H1 (cell line): ENCODE results near the gene NR2F2. TPM values are rescaled to one million over a fixed set of nuclear protein-coding genes. Genes with fewer than 3 reads are reported as not detected.

Experiments used
- CTCF ChIA-PET: fragments of 300-600 bp; sonication (Branson Sonifier 250); formaldehyde crosslinking; loops from one replicate; lab custom pipeline; 2021; ENCODE audit not compliant: partially characterized antibody; lab: Charles Lee
- POLR2A ChIA-PET: fragments of 300-600 bp; sonication (Branson Sonifier 250); formaldehyde crosslinking; loops from one replicate; lab custom pipeline; 2021; ENCODE audit warnings: inconsistent platforms; ENCODE audit not compliant: partially characterized antibody; lab: Charles Lee
- DNase-seq, 2 experiments: peaks; one replicate each; pipeline versions ENCODE4 v3.0.0 to v3.0.0-alpha.2; 2010 to 2022; ENCODE audit warnings: low spot score in 2 of 2, low read depth in 1 of 2, mixed read lengths in 1 of 2
- FAIRE-seq: peaks from 2 replicates; lab custom pipeline; 2011; peaks lifted over from hg19 to GRCh38; lab: Jason Lieb, UNC
- H2AFZ ChIP-seq: 2 replicates; pipeline ENCODE4 v1.8.1; 2012; ENCODE audit warnings: low read length, inconsistent platforms
- H2AK5ac ChIP-seq: 2 replicates; pipeline ENCODE4 v1.6.1; 2013; ENCODE audit warnings: low read depth, low read length
- H2BK120ac ChIP-seq: replicated peaks from 2 replicates; pipeline ENCODE3; 2013; ENCODE audit warnings: low read depth, low read length, inconsistent platforms
- H2BK12ac ChIP-seq: 2 replicates; pipeline ENCODE4 v1.6.1; 2013; ENCODE audit warnings: low read depth, low read length
- H2BK15ac ChIP-seq: 2 replicates; pipeline ENCODE4 v1.6.1; 2013; ENCODE audit warnings: low read length
- H2BK20ac ChIP-seq: 2 replicates; pipeline ENCODE4 v1.6.1; 2013; ENCODE audit warnings: low read length
- H2BK5ac ChIP-seq: 2 replicates; pipeline ENCODE4 v1.6.1; 2013; ENCODE audit warnings: low read depth, low read length
- H3K14ac ChIP-seq: 2 replicates; pipeline ENCODE4 v1.6.1; 2013; ENCODE audit warnings: inconsistent platforms; ENCODE audit not compliant: insufficient read length
- H3K18ac ChIP-seq: 2 replicates; pipeline ENCODE4 v1.6.1; 2013; ENCODE audit warnings: low read length; ENCODE audit errors: extremely low read depth
- H3K23ac ChIP-seq: 2 replicates; pipeline ENCODE4 v1.6.1; 2013; ENCODE audit warnings: inconsistent platforms; ENCODE audit not compliant: insufficient read length
- H3K23me2 ChIP-seq: 2 replicates; pipeline ENCODE4 v1.6.1; 2013; ENCODE audit warnings: low read depth, low read length
- H3K27ac ChIP-seq: 2 replicates; pipeline ENCODE4 v1.6.1; 2011; ENCODE audit warnings: low read depth, low read length, inconsistent platforms
- H3K27me3 ChIP-seq, 4 experiments: replicated peaks in 1 of 4; 1 replicate in 1 of 4; 2 replicates in 3 of 4; pipeline versions ENCODE4 v1.6.1 to v1.8.1; 2011 to 2013; ENCODE audit warnings: low read length in 3 of 4, mild to moderate bottlenecking in 3 of 4, inconsistent platforms in 2 of 4, mixed read lengths in 2 of 4, moderate library complexity in 1 of 4; ENCODE audit not compliant: control insufficient read depth in 3 of 4, insufficient read depth in 3 of 4; ENCODE audit errors: extremely low read depth in 1 of 4
- H3K36me3 ChIP-seq, 4 experiments: 2 replicates each; pipeline versions ENCODE4 v1.6.1 to v1.8.1; 2011 to 2013; ENCODE audit warnings: mild to moderate bottlenecking in 4 of 4, low read length in 3 of 4, moderate library complexity in 2 of 4, control low read depth in 1 of 4, inconsistent platforms in 1 of 4; ENCODE audit not compliant: insufficient read depth in 4 of 4, control insufficient read depth in 2 of 4
- H3K4ac ChIP-seq: replicated peaks from 2 replicates; pipeline ENCODE3; 2013; ENCODE audit warnings: low read length, low read depth, mixed read lengths, inconsistent platforms; ENCODE audit not compliant: insufficient read length
- H3K4me1 ChIP-seq, 4 experiments: replicated peaks in 1 of 4; 1 replicate in 1 of 4; 2 replicates in 3 of 4; pipeline versions ENCODE4 v1.6.1 to v1.8.1; 2011 to 2013; ENCODE audit warnings: low read length in 3 of 4, inconsistent platforms in 2 of 4, mixed read lengths in 1 of 4; ENCODE audit not compliant: insufficient read depth in 4 of 4, control insufficient read depth in 3 of 4
- H3K4me2 ChIP-seq, 2 experiments: 2 replicates each; pipeline versions ENCODE4 v1.6.1 to v1.8.1; 2011 to 2013; ENCODE audit warnings: low read depth in 2 of 2, low read length in 2 of 2, control low read depth in 1 of 2, inconsistent platforms in 1 of 2, mild to moderate bottlenecking in 1 of 2; ENCODE audit not compliant: insufficient read depth in 1 of 2
- H3K4me3 ChIP-seq, 4 experiments: fragments of 200-600, 300-600 bp in 1 of 4; sonication (generic), shearing (Covaris generic), sonication (Bioruptor Twin) in 1 of 4; 2 replicates each; pipeline versions ENCODE4 v1.5.1 to v1.8.1; 2011 to 2016; ENCODE audit warnings: low read length in 4 of 4, low read depth in 3 of 4, control low read depth in 2 of 4, inconsistent platforms in 2 of 4, mild to moderate bottlenecking in 2 of 4, mixed read lengths in 1 of 4, moderate library complexity in 1 of 4; ENCODE audit not compliant: insufficient read depth in 2 of 4; ENCODE audit errors: extremely low read depth in 1 of 4
- H3K56ac ChIP-seq: replicated peaks from 2 replicates; pipeline ENCODE3; 2013; ENCODE audit warnings: low read depth, mild to moderate bottlenecking, mixed read lengths, low read length, inconsistent platforms; ENCODE audit not compliant: insufficient read length
- H3K79me1 ChIP-seq: 2 replicates; pipeline ENCODE4 v1.6.1; 2013; ENCODE audit warnings: low read depth, low read length, control low read depth
- H3K79me2 ChIP-seq, 2 experiments: 2 replicates each; pipeline versions ENCODE4 v1.6.1 to v1.8.1; 2012 to 2013; ENCODE audit warnings: low read length in 2 of 2, mild to moderate bottlenecking in 2 of 2, inconsistent platforms in 1 of 2; ENCODE audit not compliant: insufficient read depth in 2 of 2, control insufficient read depth in 1 of 2
- H3K9ac ChIP-seq, 4 experiments: replicated peaks in 1 of 4; 1 replicate in 1 of 4; 2 replicates in 3 of 4; pipeline versions ENCODE4 v1.6.1 to v1.8.1; 2011 to 2013; ENCODE audit warnings: low read depth in 3 of 4, low read length in 3 of 4, control low read depth in 2 of 4, mild to moderate bottlenecking in 2 of 4, moderate library complexity in 2 of 4, inconsistent platforms in 1 of 4; ENCODE audit errors: extremely low read depth in 1 of 4
- H3K9me3 ChIP-seq, 2 experiments: 2 replicates each; pipeline versions ENCODE4 v1.6.1 to v1.8.1; 2012 to 2013; ENCODE audit warnings: mild to moderate bottlenecking in 2 of 2, moderate library complexity in 2 of 2, control low read depth in 1 of 2, inconsistent platforms in 1 of 2, low read depth in 1 of 2, low read length in 1 of 2, mixed read lengths in 1 of 2; ENCODE audit not compliant: insufficient read depth in 2 of 2
- H4K20me1 ChIP-seq, 2 experiments: replicated peaks in 1 of 2; 2 replicates each; pipeline versions ENCODE3 to v1.8.1; 2011 to 2013; ENCODE audit warnings: inconsistent platforms in 2 of 2, low read length in 2 of 2, mild to moderate bottlenecking in 1 of 2; ENCODE audit not compliant: insufficient read depth in 2 of 2, control insufficient read depth in 1 of 2
- H4K5ac ChIP-seq: 2 replicates; pipeline ENCODE4 v1.6.1; 2013; ENCODE audit warnings: low read length, low read depth, mixed read lengths, inconsistent platforms; ENCODE audit not compliant: insufficient read length
- H4K8ac ChIP-seq: 2 replicates; pipeline ENCODE4 v1.8.0; 2013; ENCODE audit warnings: mild to moderate bottlenecking, moderate library complexity, low read length, inconsistent platforms; ENCODE audit not compliant: insufficient read depth; ENCODE audit errors: extremely low read depth
- H4K91ac ChIP-seq: replicated peaks from 2 replicates; pipeline ENCODE3; 2013; ENCODE audit warnings: low read length, mixed read lengths, inconsistent platforms; ENCODE audit not compliant: insufficient read length
- BACH1 ChIP-seq: IDR thresholded peaks from 2 replicates; pipeline ENCODE4 v1.6.1; 2012; ENCODE audit warnings: low read length, improper control_type of control experiment
- CTCF ChIP-seq, 3 experiments: IDR thresholded peaks; 1 replicate in 2 of 3; 2 replicates in 1 of 3; pipeline versions ENCODE4 v1.5.1 to v1.6.1; 2011; ENCODE audit warnings: low read length in 3 of 3, mild to moderate bottlenecking in 3 of 3, inconsistent platforms in 2 of 3, low read depth in 1 of 3, moderate library complexity in 1 of 3; ENCODE audit not compliant: insufficient read depth in 1 of 3; ENCODE audit errors: control extremely low read depth in 1 of 3
- EGR1 ChIP-seq: IDR thresholded peaks from 2 replicates; pipeline ENCODE4 v1.6.1; 2011; ENCODE audit warnings: low read depth, low read length, borderline replicate concordance
- EZH2 ChIP-seq: fragments of 200-600 bp; sonication (generic); IDR thresholded peaks from 2 replicates; pipeline ENCODE4 v1.7.1; 2012; ENCODE audit warnings: low read depth, mild to moderate bottlenecking, moderate library complexity, low read length, inconsistent platforms; ENCODE audit not compliant: severe bottlenecking
- FOSL1 ChIP-seq: IDR thresholded peaks from 2 replicates; pipeline ENCODE4 v1.6.1; 2011; ENCODE audit warnings: mild to moderate bottlenecking, low read depth, low read length, moderate library complexity; ENCODE audit not compliant: insufficient read depth
- GABPA ChIP-seq: IDR thresholded peaks from 2 replicates; pipeline ENCODE4 v1.6.1; 2011; ENCODE audit warnings: mild to moderate bottlenecking, low read length, moderate library complexity, borderline replicate concordance; ENCODE audit not compliant: insufficient read depth
- PHF8 ChIP-seq: fragments of 200-600 bp; sonication (generic); conservative IDR thresholded peaks from 2 replicates; pipeline ENCODE4 v1.7.1; 2012; ENCODE audit warnings: low read depth, mild to moderate bottlenecking, inconsistent platforms, low read length, moderate library complexity
- ZNF274 ChIP-seq: IDR thresholded peaks from 2 replicates; pipeline ENCODE4 v1.7.0; 2012; ENCODE audit warnings: low read length, borderline replicate concordance; ENCODE audit errors: extremely low read depth
- WGBS, 2 experiments: shearing (Covaris generic) in 1 of 2; methylation state at CpG; one replicate each; pipeline versions ENCODE4 v1.1.6 to v1.1.7; 2013 to 2015; ENCODE audit warnings: low lambda C conversion rate in 2 of 2, mixed read lengths in 2 of 2, inconsistent platforms in 1 of 2, low coverage in 1 of 2, missing lambda C conversion rate in 1 of 2; ENCODE audit not compliant: insufficient replicate concordance in 2 of 2, insufficient coverage in 1 of 2, insufficient read length in 1 of 2; ENCODE audit errors: extremely low coverage in 1 of 2, missing lambda C conversion rate in 1 of 2; 5-methylcytosine and 5-hydroxymethylcytosine counted together
- polyA plus RNA-seq, 7 experiments: library from polyadenylated mRNA; depleted of rRNA in 3 of 7; stranded (reverse) in 5 of 7; unstranded in 2 of 7; fragments of >200 nt in 5 of 7; fragments of 200-250 nt in 2 of 7; gene quantifications; 1 replicate in 5 of 7; 2 replicates in 1 of 7; 4 replicates in 1 of 7; pipeline versions ENCODE4 v1.2.1 to v1.2.3, GENCODE V29; 2011 to 2013; ENCODE audit warnings: missing spikeins in 2 of 7, mixed read lengths in 2 of 7
- total RNA-seq: library from RNA; stranded (reverse); fragmentation: NEBNext Ultra II Directional; extraction: Animal tissue kit (Norgen Biotek cat#: 25700); gene quantifications from 2 replicates; pipeline ENCODE4 v1.2.1, GENCODE V29; 2021

NR2F2 gene
- total and polyA plus RNA-seq, 2 of the 8 experiments (the other 6 are each of a cell fraction or from before 2014, with no cell fraction given) = 0.03 TPM; not detected in 1

DNA sequence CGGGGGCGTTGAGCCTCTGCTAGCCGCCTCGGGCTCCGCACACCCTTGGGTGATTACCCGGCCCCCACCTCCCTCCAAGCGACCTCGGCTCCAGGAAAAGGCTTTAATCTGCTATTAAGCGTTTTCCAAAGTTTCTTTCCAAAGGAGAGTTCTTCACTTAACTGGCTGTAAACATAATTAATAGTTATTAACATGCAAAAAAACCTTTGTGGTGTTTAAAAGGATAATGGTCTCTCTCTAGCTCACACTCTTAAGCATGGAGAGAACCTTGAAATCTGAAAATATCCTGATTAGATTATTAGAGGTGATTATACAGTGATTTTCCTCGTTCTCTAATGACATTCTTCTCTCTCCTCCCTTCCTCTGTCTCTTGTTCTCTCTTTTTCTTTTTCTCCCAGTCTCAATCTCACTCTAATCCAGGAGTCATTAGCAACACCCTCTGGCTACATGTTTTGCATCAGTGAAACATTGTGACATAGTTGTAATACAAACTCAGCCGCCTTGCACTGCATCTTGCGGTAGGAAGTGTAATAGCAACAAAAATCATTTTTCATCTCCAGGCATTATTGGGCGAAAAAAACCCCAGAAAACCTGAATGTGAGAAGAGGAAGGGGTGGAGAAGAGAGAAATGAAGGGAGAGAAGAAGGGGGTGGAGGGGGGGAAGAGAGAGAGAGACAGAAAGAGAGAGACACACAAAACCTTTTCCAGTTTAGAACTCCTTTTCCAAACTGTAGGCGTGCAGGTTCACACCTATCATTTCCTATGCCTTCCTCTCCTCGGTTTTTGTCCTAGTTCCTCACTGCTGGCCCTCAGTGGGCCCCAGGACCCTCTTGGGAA is 24.4 kb downstream of the NR2F2 start:
- Histone ChIP-seq H2BK15ac (no peak overlapping the region), H2AFZ (no peak overlapping the region), H3K56ac (no peak overlapping the region), H3K18ac (no peak overlapping the region), H2BK12ac (0 out of 2 replicates have a peak overlapping the region, but pooled peaks have one; percentile 27), H3K4me3 (peak overlapping the region in 2 of 4 experiments; percentile 29 to 53; a peak in 4 of 8 replicates), H3K23ac (no peak overlapping the region), H2BK120ac (no peak overlapping the region), H4K5ac (no peak overlapping the region), H3K9ac (no peak overlapping the region), H3K23me2 (peaks cover 4% of the 10 kb centered on the region; the same call in 1 of the 2 replicates), H3K79me2 (no peaks in the 10 kb centered on the region), H3K27ac (no peak overlapping the region), H2BK5ac (no peak overlapping the region), H2BK20ac (no peak overlapping the region), H3K14ac (no peak overlapping the region), H3K4me2 (peak overlapping the region; percentile 58 to 70), H3K4me1 (peaks cover 3 to 29% (median 17%) of the 10 kb centered on the region in 4 experiments; a peak in 6 of 7 replicates), H3K9me3 (no peaks in the 10 kb centered on the region), H2AK5ac (no peak overlapping the region), H3K36me3 (no peaks in the 10 kb centered on the region), H4K20me1 (peaks cover 18 to 31% of the 10 kb centered on the region in 2 experiments), H4K91ac (no peak overlapping the region), H3K4ac (no peak overlapping the region), H4K8ac (no peak overlapping the region), H3K27me3 (peaks cover 93 to 100% (median 99%) of the 10 kb centered on the region in 4 experiments), H3K79me1 (no peaks in the 10 kb centered on the region)
- 8% methylated on average over 15 of the region's 15 CpGs; no CpG with 5 or more reads in 1 of the 2 experiments for WGBS, 2 experiments
- POLR2A ChIA-PET = interaction anchor here (0.7 to 1.2 kb wide), 3 partner anchors 13 to 56 kb away, joined by 3 read pairs; no protein-coding TSS in a partner anchor
- no peak for DNase-seq
- CTCF ChIA-PET = interaction anchor here (0.6 to 4.9 kb wide), 19 partner anchors 9 to 1784 kb away, joined by 3 to 58 read pairs (median 5); partner anchors contain the start of gene NR2F2
- FAIRE-seq = no peak
- TF ChIP-seq PHF8 (no peak), EZH2 (peak; percentile 29), CTCF (IDR thresholded peaks at IDR 0.05; ENCODE audit: control extremely low read depth in 1 of 3, insufficient read depth in 1 of 3, low read depth in 1 of 3, low read length in 3 of 3) (no peak), GABPA (no peak), EGR1 (no peak), FOSL1 (no peak), ZNF274 (no peak), BACH1 (no peak)
